HG02970 (cell line): Measurements from ENCODE around the gene TSPEAR.
"Not testable (repeated sequence)": the region's sequence is repeated elsewhere in the genome, so short reads cannot be mapped to it uniquely, and the experiment has no call there.

Experiments used
- ATAC-seq: cut with Tn5 transposase; IDR thresholded peaks from one replicate; pipeline ENCODE4 v1.9.1; 2021; ENCODE audit warnings: mild to moderate bottlenecking, moderate library complexity, moderate number of reproducible peaks; ENCODE audit not compliant: unreplicated experiment, low FRiP score

The TSPEAR gene

GRCh38 chr21:44513389-44514217, 197.8 kb downstream of the TSPEAR start:
- no peak for ATAC-seq

GRCh38 chr21:44512496-44513388, 198.6 kb downstream of the TSPEAR start:
- ATAC-seq = no peak

GRCh38 chr21:44511938-44512275, 199.5 kb downstream of the TSPEAR start:
- no peak for ATAC-seq

- ATAC-seq = no peak
Measured at GRCh38 chr21:44511219-44511937, 200.0 kb downstream of the TSPEAR start.

- no peak for ATAC-seq
Measured at GRCh38 chr21:44510508-44511218, 200.7 kb downstream of the TSPEAR start.

- no peak for ATAC-seq
Measured at GRCh38 chr21:44510109-44510507, 201.3 kb downstream of the TSPEAR start.

GRCh38 chr21:44509539-44509938, 201.8 kb downstream of the TSPEAR start:
- ATAC-seq = no peak

GRCh38 chr21:44508711-44509445, 202.5 kb downstream of the TSPEAR start:
- ATAC-seq = no peak

GRCh38 chr21:44508426-44508710, 203.0 kb downstream of the TSPEAR start:
- ATAC-seq = no peak

GRCh38 chr21:44507673-44508425, 203.5 kb downstream of the TSPEAR start:
- ATAC-seq = no peak

- ATAC-seq = no peak
Measured at GRCh38 chr21:44506279-44507255, 204.8 kb downstream of the TSPEAR start.

- no peak for ATAC-seq
Measured at GRCh38 chr21:44505673-44506278, 205.6 kb downstream of the TSPEAR start.

- ATAC-seq = no peak
Measured at GRCh38 chr21:44503901-44504399, 207.4 kb downstream of the TSPEAR start.

GRCh38 chr21:44503006-44503889, 208.1 kb downstream of the TSPEAR start:
- ATAC-seq = not testable (repeated sequence)

- no peak for ATAC-seq
Measured at GRCh38 chr21:44502171-44502958, 209.0 kb downstream of the TSPEAR start.

- no peak for ATAC-seq
Measured at GRCh38 chr21:44500111-44500510, 211.3 kb downstream of the TSPEAR start.
